HuH-7 (cell line): Measurements from ENCODE around the gene FBXW7.

ENCODE experiments used
- DNase-seq: peaks from one replicate; pipeline ENCODE4 v3.0.0; 2011; ENCODE audit warnings: low spot score

The FBXW7 gene

DNA sequence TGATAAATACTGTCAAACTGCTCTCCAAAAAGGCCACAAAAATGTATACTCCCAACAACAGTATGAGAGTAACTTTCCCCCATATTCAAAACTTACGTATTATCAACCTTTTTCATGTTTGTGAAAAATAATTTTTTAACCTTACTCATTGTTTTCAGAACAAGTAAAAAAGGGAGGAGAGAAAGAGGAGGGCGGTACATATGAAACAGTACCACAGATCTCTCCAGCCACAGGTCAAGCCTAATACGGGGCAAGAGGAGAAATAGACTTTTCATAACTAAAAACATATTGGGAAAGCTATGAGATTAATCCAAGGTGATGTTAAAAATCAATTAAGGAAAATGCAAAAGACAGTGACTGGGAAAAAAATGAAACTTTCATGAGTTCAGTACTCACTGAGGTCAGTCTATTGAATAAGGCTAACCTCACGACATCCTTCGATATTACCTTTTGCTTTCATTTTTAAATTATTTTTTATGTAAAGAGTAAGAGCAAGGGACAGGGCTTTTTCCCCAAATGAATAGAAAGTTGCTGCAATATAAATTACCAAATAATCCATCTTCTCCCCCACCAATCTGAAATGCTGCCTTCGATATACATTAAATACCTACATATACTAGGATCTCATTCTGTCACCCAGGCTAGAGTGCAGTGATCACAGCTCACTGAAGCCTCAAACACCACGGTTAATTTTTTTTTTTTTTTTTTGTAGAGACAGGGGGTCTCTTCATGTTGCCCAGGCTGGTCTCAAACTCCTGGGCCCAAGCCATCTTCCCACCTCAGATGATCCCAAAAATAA is 25.3 kb downstream of the FBXW7 start:
- DNase-seq = no peak

DNA sequence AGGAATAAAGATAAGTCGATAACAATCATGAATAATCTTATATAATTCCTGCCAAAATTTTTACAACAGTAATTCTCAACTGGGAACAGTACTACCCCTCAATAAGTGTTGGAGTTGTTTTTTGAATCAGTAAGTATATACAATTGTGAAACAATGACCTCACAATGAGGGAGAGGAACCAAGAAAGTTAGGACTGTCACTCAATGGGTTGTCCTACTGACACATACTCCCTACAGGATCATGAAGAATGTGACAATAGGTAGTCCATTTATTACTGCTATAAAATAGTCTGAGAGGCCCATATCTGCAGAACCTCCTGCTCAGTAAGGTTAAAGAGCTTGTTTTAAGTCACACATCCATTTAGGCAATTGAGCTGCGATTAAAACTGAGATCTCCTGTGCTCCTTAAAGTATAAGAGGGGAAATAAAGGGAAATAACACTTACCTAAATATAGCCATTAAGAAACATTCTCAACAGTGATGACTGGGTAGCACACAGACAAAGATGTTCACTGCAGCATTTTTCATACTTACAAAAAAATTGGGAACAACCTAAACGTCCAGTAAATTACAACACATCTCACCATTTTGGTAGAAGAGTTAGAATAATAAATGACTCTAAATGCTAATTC is 26.2 kb downstream of the FBXW7 start:
- no peak for DNase-seq

DNA sequence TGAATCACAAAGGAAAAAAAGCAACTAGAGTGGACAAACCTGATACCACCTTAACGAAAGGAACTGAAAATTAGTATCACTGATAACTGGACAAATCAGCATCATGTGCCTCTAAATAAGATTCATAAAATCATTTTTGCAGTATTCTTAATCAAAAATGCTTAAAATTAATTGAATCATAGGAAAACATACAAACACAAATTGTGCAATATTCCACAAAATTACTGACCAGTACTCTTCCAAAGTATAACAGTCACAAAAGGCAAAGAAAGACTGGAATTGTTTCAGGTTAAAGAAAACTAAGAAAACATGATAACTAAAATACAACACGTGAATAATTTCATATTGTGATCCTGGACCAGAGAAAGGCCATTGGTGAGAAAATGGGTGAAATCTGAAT is 27.1 kb downstream of the FBXW7 start:
- DNase-seq = no peak

DNA sequence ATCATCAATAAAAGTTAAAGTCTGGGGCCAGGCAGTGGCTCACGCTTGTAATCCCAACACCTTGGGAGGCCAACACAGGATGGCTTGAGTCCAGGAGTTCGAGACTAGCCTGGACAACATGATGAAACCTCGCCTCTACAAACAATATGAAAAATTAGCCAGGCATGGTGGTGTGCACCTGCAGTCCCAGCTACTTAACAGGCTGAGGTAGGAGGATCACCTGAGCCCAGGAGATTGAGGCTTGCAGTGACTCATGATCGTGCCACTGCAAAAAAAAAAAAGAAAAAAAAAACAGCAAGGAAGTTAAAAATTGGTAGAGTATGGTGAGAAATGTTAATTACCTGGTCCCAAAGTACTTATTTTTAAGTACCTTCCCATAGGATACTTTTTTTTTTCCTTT is 27.5 kb downstream of the FBXW7 start:
- DNase-seq = no peak

DNA sequence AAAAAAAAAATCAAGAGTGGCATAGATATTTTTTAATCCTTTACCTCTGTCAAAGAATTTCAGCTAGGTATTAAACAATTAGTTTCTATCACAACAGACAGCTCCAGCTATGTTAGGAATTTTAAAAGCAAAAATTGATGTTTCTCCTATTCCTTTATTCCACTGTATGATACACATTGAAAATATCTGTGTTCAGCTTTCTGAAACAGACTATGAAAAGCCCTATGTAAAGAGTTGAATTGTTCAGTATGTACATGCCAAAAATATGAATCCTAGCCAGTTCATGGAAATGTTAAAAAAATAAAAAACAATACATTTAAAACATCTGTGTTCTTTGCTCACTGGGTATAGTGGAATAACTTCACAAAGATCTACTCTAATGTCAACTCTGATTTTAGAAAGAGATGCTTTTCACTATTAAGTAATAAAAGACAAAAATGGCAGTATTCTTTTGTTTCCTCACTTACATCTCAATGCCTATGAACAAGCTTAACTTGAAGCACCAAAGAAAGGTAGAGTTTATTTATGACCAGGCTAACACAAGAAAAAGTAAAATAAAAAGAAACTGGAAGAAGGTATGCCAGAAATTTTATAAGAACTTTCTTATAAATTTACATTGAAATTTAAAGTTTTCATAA is 32.1 kb downstream of the FBXW7 start:
- no peak for DNase-seq

DNA sequence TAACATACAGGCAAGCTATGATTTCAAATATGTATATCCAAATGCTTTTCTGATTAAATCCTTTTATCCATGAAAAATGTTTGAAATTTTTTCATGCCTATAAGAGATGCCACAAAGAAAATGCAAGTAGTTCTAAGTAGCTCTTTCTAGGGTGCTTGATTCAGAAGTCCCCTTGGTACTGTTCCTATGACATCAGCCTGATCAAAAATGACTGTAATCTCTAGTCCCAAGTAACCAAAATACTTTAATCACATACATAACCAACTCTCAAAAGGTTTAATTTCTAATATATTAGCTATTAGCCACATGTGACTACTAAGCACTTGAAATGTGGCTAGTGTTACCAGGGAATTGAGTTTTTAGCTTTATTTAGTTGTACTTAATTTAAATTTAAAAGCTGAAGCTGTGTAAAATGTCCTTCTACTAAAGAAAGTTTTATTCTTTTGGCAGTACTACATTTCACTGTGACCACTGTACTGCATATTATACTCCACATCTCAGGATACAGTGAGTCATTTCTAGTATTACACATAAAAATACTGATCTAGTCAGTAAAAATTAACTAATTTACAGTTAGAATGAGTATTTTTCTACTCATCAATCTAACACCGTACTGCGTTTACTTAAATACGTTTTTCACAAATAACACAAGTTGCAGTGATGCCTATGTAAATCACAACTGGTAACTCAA is 33.9 kb downstream of the FBXW7 start:
- DNase-seq = no peak

DNA sequence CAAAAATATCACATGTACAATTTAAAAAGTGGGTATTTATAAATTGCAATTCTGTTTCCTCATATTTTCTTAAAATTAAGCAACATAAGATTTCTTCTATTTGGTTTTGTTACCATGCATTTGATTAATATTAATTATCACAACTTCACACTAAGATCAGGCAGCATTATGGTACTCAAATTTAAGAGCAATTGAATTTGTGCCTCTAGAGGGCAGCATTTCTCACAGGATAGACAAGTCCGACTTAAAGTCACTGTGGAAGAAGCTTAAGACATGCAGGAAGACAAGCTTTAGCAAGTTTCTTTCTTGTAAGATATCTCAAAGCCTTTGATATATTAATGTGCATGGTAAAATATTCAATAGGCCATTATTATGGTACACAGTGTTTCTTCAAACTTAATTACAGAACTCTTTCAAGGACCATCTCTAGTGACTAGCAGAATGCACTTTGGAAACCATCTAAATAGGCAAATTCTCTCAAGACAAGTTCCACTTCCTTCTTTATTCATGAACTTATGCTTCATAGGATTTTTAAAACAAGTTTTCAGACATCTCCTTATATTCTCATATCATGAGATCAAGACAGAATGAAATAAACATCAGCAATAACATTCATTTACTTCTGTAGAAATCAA is 35.0 kb downstream of the FBXW7 start:
- no peak for DNase-seq

DNA sequence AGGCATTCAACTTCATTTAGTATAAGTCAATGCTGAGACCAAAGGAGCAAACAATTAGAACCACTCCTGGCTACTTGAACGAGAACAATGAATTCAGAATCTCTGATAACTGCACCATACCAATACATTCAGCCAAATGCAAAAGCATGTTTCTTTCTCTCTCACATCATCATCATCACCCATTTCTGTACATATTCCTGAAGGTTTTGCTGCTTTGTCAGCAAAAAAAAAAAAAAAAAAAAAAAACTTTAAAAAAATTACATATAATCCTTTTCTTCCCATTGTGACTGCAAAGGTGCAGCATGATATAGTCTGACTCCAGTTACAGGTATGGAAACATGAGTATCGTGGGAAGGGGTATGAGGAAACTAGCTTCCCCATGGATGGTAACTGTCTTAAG is 35.6 kb downstream of the FBXW7 start:
- no peak for DNase-seq

DNA sequence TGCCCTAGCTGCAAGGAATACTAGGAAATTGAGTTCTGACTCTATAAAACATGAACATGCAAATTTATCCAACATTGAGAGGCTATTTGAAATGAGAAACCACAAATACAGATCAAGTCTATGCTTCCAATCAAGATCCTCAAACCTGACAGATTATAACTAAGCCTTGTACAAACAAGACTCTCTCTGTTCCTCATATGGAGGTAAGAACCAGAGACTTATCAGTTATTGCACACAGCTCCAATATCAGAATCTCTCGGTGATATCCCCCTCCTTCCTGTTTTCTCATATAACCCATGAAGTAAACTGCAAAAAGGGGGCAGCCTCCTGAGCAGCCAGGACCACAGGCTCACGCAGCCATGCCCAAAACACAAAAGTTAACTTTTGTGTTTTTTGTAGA is 36.5 kb downstream of the FBXW7 start:
- no peak for DNase-seq

DNA sequence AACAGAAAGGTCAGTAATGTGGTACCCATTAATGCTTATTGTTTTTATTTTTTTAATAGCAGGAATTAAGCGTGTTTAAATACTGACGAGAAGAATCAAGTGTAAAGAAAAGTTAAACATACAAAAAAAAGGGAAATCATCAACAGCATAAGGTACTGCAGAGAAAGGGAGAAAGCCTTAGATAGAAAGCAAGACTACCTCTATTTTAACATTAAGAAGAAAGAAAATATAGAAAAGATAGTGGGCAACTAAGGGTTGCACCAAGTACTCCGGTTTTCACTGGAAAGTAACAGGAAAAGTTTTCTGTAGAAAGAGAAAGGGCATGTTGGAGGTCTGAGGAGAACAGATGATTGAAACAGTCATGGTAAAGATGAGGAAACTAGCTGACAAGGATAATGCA is 41.9 kb downstream of the FBXW7 start:
- no peak for DNase-seq

DNA sequence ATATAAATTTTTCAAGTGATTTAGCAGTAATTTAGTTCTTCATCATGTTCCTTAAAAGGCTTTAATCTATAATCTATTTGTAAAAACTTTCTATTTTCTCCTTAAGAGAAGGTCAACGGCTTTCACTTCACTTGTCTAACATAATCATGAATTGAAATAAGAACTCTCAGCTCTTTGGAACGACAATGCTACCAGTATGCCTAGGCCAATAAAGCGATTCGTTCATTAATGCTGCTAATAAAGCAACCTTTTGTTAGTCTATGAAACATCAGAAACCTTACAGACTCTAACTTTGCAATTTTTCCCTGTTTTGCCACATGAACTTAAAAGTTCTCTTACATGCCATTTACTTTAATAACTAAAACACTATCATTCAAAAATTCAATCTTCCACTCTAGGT is 47.6 kb downstream of the FBXW7 start:
- no peak for DNase-seq

DNA sequence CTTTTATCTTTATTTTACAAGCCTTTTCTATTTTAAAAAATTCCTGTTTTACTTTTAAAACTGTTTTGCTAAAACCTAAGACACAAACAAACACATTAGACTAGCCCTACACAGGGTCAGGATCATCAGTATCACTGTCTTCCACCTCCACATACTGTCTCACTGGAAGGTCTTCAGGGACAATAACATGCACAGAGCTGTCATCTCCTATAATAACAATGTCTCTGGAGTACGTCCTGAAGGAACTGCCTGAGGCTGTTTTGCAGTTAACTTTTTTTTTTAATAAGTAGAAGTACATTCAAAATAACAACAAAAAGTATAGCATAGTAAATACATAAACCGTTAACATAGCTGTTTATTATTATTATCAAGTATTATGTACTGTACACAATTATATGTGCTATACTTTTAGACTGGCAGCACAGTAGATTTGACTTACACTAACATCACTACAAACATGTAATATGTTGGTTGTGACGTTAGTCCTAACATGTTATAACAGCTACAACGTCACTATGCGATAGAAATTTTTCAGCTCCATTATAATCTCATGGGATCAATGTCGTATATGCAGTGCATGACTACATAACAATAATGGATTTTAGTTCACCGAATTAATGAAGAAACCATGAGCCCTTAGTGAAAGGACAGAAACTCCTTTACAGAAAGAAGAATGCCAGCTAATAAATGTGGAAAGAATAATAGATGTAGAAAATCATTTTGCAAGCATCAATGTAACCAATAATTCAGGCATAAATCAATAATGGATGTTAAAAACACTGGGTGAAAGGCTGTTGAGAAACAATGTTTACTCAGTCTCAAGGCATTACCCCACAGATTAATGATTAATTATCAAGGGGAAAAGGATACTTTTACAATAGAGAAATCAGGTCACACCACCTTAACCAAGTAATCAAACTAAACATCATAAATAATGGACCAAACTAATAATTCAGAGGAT is 49.2 kb downstream of the FBXW7 start:
- no peak for DNase-seq

DNA sequence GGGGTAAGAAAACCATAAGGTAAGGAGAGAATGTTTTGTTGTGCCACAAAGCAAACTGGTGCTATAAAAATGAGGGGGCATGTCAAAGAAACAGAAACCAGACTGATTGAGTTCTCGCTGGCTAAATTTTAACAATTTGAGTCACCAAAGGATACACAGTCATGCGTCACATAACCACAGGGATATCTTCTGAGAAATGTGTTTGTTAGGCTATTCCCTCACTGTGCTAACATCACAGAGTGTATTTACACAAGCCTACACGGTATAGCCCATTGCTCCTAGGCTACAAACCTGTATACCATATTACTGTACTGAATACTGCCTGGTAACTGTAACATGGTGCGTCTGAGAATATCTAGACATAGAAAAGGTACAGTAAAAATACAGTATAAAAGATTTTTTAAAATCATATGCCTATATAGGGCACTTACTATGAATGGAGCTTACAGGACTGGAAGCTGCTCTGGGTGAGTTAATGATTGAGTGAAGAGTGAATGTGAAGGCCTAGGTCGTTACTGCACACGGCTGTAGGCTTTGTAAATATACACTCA is 50.1 kb downstream of the FBXW7 start:
- no peak for DNase-seq

DNA sequence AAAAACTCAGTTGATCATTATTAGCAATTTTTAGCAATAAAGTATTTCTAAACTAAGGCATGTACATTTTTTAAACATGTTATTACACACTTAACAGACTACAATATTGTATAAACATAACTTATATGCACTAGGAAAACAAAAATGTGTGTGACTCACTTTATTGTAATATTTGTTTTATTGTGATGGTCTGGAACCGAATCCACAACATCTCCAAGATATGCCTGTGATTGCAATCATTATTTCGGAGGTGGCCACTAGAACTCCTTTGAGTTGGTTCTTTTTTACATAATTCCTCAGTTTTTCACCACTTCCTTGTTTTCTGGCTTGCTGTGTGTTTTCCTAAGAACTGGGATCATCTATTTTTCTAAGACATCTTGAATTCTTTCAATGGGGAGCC is 53.7 kb downstream of the FBXW7 start:
- DNase-seq = no peak

DNA sequence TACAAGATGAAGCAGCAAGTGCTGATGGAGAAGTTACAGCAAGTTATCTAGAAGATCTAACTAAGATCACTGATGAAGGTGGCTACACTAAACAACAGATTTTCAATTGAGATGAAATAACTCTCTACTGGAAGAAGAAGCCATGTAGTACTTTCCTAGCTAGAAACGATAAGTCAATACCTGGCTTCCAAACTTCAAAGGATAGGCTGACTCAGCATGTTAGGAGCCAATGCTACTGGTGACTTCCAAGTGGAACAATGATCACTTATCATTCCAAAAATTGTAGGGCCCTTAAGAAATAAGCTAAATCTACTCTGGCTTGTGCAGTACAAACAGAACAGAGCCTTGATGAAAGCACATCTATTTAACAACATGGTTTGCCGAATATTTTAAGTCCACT is 55.0 kb downstream of the FBXW7 start:
- no peak for DNase-seq

DNA sequence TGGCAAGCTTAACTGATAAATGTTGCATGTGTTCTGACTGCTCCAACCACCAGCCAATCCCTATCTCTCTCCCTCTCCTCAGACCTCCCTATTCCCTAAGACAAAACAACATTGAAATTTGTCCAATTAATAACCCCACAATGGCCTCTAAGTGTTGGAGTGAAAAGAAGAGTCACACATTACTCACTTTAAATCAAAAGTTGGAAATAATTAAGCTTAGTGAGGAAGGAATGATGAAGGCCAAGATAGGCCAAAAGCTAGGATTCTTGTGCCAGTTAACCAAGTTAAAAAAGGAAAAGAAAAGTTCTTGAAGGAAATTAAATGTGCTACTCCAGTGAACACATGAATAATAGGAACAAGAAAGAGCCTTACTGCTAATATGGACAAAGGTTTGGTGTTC is 55.6 kb downstream of the FBXW7 start:
- DNase-seq = no peak

DNA sequence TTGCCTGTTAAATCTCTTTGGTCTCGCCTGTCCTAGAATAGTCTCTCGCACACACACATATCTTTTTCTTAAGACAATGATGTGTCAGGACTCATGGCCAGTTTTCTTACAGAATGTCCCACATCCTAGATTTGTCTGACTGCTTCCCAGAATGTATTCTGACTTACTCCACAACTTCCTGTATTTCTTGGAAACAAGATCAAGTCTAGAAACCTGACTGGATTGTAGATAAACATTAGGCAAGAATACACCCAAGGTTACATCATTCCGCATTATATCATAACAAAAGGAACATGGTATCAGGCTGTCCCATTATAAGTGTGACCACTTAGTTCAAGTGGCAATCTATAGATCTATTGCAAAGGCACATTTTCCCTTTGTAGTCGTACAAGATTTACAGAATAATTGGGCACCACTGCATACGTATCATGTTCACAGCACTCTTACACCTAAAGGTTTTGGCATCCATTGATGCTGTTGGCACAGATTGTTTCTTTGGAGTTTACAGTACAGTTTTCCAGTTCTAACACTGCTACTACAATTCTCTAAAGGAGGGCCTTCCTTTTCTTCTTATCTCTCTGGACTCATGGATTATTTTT is 56.4 kb downstream of the FBXW7 start:
- no peak for DNase-seq

DNA sequence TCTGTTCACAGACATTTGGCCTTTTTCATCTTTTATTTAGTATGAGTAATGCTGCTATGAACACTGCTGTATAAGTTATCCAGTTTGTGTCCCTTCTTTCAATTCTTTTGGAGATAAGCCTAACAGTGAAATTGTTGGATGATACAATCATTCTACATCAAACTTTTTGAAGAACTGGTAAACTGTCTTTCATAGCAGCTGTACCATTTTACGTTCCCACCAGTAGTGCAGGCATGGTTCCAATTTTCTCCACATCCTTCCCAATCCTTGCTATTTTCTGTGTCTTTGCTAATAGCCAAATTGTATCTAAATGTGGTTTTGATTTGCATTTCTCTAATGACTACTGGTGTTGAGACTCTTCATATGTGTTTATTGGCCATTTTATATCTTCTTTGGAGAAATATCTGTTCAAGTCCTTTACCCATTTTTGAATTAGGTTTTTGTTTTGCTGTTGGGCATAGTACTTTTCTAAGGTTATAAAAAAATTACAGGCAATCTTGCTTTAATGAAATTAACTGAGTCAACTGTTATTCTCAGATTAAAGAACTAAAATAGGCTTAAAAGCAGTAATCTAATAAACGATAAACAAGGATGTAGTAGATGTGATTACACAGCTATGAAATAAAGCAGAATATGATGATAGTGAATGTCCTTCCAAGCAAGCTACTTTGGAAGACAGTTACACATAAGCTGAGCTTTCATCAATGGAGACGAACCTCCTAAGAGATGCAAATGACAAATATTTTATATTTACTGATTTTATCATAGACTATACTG is 57.2 kb downstream of the FBXW7 start:
- no peak for DNase-seq

DNA sequence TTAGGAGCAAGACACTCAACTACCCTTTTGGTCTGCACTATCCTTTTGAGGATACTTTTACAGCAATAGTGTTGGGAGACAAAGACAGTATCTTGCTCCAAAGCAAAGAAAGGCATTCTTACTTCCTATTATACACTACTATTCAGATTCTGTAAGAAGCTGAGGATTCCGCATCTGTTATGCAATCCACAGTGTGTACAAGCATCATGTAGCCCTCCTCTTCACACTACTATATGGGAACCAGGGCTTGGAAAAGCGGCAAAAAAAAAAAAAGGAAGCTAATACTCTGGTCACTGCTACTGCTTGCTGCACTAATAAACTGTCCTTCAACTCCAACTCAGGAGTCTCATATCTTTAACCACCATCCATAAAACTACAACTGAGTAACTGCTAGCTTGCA is 59.1 kb downstream of the FBXW7 start:
- DNase-seq = no peak
